ENCODE results near the gene IL25.

The IL25 gene

DNA sequence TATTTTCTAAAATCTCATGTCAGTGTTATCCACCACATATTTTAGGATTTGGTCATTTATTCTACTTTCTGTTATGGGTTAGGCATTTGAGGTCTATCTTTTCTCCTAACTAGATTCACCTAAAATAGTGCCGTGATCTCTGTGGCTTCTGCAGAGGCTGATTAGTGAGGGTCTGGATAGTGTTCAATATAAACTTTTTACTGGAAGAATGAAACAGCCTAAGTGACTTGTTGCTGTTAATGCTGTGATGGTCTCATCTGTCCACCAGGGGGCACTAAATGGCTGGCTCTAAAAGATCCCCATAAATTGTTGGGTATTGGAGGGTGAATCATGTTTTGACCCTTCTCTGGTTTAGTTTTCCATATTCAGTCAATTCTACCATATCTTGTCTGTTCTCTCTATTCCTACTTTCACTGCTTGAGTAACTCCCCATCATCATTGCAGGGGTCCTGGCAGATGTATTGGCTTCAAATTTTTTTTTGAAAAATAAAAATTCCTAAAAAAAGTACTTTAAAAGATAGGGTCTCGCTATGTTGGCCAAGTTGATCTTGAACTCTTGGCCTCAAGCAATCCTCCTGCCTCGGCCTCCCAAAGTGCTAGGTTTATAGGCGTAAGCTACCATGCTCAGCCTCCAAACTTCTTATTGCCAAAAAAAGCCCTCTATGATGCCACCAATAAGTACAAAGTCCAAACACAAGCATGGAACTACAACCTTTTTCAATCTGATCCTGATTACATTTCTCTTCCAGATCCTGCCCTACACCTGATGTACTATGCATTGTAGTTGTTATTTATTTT is 44.5 kb upstream of the IL25 start:
- TF ChIP-seq, protein P1, sequence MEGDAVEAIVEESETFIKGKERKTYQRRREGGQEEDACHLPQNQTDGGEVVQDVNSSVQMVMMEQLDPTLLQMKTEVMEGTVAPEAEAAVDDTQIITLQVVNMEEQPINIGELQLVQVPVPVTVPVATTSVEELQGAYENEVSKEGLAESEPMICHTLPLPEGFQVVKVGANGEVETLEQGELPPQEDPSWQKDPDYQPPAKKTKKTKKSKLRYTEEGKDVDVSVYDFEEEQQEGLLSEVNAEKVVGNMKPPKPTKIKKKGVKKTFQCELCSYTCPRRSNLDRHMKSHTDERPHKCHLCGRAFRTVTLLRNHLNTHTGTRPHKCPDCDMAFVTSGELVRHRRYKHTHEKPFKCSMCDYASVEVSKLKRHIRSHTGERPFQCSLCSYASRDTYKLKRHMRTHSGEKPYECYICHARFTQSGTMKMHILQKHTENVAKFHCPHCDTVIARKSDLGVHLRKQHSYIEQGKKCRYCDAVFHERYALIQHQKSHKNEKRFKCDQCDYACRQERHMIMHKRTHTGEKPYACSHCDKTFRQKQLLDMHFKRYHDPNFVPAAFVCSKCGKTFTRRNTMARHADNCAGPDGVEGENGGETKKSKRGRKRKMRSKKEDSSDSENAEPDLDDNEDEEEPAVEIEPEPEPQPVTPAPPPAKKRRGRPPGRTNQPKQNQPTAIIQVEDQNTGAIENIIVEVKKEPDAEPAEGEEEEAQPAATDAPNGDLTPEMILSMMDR (IDR thresholded peaks at IDR 0.05; ENCODE audit: low read depth, low read length): peak; percentile 85
- no peak overlapping the region for H3K4me3 ChIP-seq (ENCODE audit: low read depth, low read length)
- in situ Hi-C loops (cut with HindIII; ENCODE audit: low sequenced_read_pairs): no loop called here
- peak; percentile 79 for DNase-seq (ENCODE audit: low read depth, low spot score)

DNA sequence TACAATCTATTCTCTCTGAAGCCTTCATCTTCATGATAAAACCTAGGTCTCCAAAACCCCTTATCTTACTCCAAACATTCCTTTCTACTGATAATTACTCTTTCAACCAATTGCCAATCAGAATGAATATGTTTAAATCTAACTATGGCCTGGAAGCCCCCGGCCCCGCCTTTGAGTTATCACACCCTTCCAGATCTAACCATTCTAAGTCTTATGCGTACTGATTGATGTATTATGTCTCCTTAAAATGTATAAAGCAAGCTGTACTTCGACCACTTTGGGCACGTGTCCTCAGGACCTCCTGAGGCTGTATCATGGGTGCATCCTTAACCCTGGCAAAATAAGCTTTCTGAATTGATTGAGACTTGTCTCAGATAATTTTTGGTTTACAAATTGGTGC is 37.0 kb upstream of the IL25 start:
- in situ Hi-C loops (cut with HindIII; ENCODE audit: low sequenced_read_pairs): no loop called here
- TF ChIP-seq, protein P1 (IDR thresholded peaks at IDR 0.05; ENCODE audit: low read depth, low read length): no peak
- DNase-seq (ENCODE audit: low read depth, low spot score): no peak
- H3K4me3 ChIP-seq (ENCODE audit: low read depth, low read length): no peak overlapping the region

DNA sequence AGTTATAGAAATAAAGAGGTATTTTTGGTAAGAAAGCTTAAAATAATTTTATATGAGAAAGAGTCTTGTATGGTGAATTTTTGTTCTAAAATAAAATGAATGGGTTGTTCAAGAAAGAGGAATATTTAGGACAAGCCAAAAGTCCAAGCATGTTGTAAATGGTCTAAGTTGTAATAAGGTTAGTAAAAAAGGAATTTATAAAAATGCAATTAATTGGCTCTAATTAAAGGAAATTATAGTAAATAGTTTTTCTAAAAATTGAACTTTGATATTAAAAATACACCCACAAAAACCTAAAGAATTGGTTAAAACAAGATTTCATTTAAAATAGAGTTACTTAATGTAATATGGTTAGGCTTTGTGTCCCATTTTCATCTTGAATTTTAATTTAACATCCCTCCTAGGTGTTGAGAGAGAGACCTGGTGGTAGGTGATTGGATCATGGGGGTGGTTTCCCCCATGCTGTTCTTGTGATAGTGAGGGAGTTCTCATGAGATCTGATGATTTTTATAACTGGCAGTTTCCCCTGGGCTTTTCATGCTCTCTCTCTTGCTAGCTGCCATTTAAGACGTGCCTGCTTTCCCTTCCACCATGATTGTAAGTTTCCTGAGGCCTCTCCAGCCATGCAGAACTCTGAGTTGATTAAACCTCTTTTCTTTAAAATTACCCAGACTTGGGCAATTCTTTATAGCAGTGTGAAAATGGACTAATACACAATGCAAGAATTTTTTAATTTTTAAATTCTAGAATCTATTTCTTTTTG is 32.9 kb upstream of the IL25 start:
- TF ChIP-seq, protein P1 (IDR thresholded peaks at IDR 0.05; ENCODE audit: low read depth, low read length): no peak
- DNase-seq (ENCODE audit: low read depth, low spot score): no peak
- in situ Hi-C loops (cut with HindIII; ENCODE audit: low sequenced_read_pairs): no loop called here
- no peak overlapping the region for H3K4me3 ChIP-seq (ENCODE audit: low read depth, low read length)

DNA sequence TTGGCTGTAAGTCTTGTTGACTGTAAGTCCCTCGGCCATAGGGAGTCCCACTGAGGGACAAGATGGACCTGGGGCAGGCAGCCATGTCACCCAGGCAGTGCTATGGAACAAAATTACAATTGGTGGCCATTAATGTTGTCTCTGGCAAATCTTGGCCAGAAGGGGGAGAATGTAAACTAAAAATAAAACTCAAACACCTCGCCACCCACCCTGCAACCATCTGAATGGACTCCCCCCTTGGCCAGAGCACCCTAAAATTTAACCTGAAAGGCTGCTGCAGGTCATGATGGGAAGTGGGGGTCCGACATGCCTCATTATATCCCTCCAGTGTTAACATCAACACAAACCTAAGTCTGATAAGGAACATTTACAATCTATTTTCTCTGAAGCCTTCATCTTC is 28.1 kb upstream of the IL25 start:
- no peak for DNase-seq (ENCODE audit: low read depth, low spot score)
- in situ Hi-C loops (cut with HindIII; ENCODE audit: low sequenced_read_pairs): no loop called here
- TF ChIP-seq, protein P1 (IDR thresholded peaks at IDR 0.05; ENCODE audit: low read depth, low read length): no peak
- no peak overlapping the region for H3K4me3 ChIP-seq (ENCODE audit: low read depth, low read length)

DNA sequence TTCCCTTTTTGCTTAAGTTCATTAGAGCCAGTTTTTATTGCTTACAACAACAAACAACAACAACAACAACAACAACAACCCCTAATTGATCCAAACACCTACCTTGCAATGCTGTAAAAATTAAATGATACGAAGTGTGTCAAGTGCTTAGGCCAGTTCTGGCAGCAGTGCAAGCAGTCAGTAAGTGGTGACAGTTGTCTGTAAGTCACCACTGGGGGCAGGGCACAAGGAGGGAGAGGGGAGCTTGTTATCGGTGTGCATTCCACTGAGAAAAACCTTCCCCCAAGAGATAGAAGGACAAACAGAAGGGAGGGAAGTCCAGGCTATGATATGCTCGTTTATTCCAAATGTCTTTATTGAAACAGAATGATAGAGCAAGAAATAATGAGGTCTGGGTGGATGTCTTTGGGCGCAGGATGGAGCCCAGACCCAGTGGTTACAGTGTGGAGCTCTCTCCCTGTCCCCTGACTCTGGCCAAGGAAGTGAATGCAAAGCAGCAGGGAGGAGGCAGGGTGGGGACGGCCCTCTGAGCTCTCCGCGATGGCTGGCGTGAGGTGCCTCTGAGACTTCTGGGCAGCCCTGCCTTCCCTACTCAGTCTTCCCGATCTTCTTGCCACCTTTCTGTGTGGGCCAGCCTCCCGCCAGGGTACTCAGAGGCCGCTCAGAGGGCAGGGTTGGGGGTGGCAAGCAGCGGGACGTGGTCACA is 26.5 kb upstream of the IL25 start:
- TF ChIP-seq, protein P1 (IDR thresholded peaks at IDR 0.05; ENCODE audit: low read depth, low read length): no peak
- H3K4me3 ChIP-seq (ENCODE audit: low read depth, low read length): no peak overlapping the region
- in situ Hi-C loops (cut with HindIII; ENCODE audit: low sequenced_read_pairs): no loop called here
- no peak for DNase-seq (ENCODE audit: low read depth, low spot score)

DNA sequence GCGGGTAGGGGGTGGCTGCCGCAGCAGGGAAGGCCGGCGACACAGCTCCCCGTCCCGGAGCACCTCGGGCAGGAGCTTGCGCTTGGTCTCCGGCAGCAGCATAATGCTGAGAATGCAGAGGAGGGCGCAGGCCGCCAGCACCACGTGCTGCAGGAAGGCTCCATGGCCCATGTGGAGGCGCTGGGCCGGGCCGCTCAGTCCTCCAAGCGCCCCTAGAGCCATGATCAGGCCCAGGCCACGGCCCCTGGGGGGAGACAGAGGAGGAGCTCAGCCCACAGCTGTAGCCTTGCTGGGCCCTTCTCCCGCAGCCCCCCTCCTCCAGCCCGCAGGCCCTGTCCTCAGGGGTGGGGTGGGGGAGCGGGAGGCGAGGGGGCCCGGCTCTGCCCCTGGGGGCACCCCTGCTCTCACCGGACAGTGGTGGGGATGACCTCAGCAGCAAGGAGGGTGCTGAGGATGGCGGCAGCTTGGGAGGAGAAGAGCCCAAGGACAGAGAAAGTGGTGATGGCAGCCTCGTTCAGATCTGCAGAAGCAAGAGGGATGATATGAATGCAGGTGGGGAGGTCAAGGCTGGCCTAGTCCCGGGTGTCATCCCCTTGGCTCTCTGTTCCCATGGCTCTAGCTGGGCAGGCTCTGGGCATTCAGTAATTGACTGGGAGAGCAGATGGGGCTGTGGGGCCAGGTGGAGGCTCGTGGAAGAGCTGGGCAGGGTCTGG is 25.8 kb upstream of the IL25 start:
- in situ Hi-C loops (cut with HindIII; ENCODE audit: low sequenced_read_pairs): no loop called here
- TF ChIP-seq, protein P1 (IDR thresholded peaks at IDR 0.05; ENCODE audit: low read depth, low read length): no peak
- no peak overlapping the region for H3K4me3 ChIP-seq (ENCODE audit: low read depth, low read length)
- no peak for DNase-seq (ENCODE audit: low read depth, low spot score)

Data from astrocyte of the spinal cord (primary cell).